NB4 (cell line): ENCODE results near the gene CHRD.

Experiments used
- DNase-seq: peaks from one replicate; pipeline ENCODE4 v3.0.0; 2010; ENCODE audit warnings: low read depth
- H3K4me3 ChIP-seq: one replicate; pipeline ENCODE4 v1.5.1; 2011; ENCODE audit warnings: mild to moderate bottlenecking, low read depth, low read length, moderate library complexity
- CTCF ChIP-seq: IDR thresholded peaks from one replicate; pipeline ENCODE4 v1.5.1; 2012; ENCODE audit warnings: low read depth, low read length
- MAX ChIP-seq: IDR thresholded peaks from 2 replicates; pipeline ENCODE4 v1.6.1; 2011; ENCODE audit warnings: low read depth, low read length
- MYC ChIP-seq: IDR thresholded peaks from 2 replicates; pipeline ENCODE4 v1.6.1; 2011; ENCODE audit warnings: low read depth, low read length
- POLR2A ChIP-seq: IDR thresholded peaks from 2 replicates; pipeline ENCODE4 v1.6.1; 2011; ENCODE audit warnings: mild to moderate bottlenecking; ENCODE audit not compliant: insufficient read length; ENCODE audit errors: extremely low read depth

CHRD gene

GRCh38 chr3:184355261-184356040, 24.4 kb upstream of the CHRD start:
- DNase-seq = no peak
- TF ChIP-seq MAX (no peak), MYC (no peak), POLR2A (no peak), CTCF (no peak)
- no peak overlapping the region for H3K4me3 ChIP-seq

- DNase-seq = no peak
- H3K4me3 ChIP-seq = no peak overlapping the region
- no peak for TF ChIP-seq CTCF
- TF ChIP-seq MAX = no peak
- TF ChIP-seq MYC = no peak
- TF ChIP-seq POLR2A = no peak
Measured at GRCh38 chr3:184357248-184358123, 22.4 kb upstream of the CHRD start.

GRCh38 chr3:184358124-184358767, 21.6 kb upstream of the CHRD start:
- no peak overlapping the region for H3K4me3 ChIP-seq
- no peak for DNase-seq
- no peak for TF ChIP-seq POLR2A
- TF ChIP-seq MAX = no peak
- no peak for TF ChIP-seq MYC
- no peak for TF ChIP-seq CTCF

- TF ChIP-seq MYC = no peak
- TF ChIP-seq MAX = no peak
- no peak for TF ChIP-seq CTCF
- DNase-seq = no peak
- no peak overlapping the region for H3K4me3 ChIP-seq
Measured at GRCh38 chr3:184358921-184359350, 20.9 kb upstream of the CHRD start.

- no peak for DNase-seq
- no peak for TF ChIP-seq CTCF
- no peak for TF ChIP-seq MAX
- TF ChIP-seq POLR2A = no peak
- TF ChIP-seq MYC = no peak
Measured at GRCh38 chr3:184359610-184360009, 20.2 kb upstream of the CHRD start.

More at GRCh38 chr3:184359610-184360009, 20.2 kb upstream of the CHRD start:
- no peak overlapping the region for H3K4me3 ChIP-seq
